Stimulated activated CD4-positive, alpha-beta T cell treated with anti-CD3 and anti-CD28 coated beads, Interleukin-2, amount 100 ng/mL, for 24 hours (primary cell): ENCODE data around the gene ATP12A.
A peak's percentile ranks its signal among the peaks of the same experiment; 100 is the strongest.

ENCODE experiments used
- DNase-seq, 2 donors: peaks; one replicate each; pipeline ENCODE4 v3.0.0-alpha.2; 2020

The ATP12A gene

GRCh38 chr13:24680258-24680920, at the start of gene ATP12A:
Gene ATP12A, plus strand, starts transcription at chr13:24680408. Its CDS starts 336 bp downstream, at chr13:24680744.
- DNase-seq = peak; percentile 31 to 50

- no peak for DNase-seq
Observed at GRCh38 chr13:24630851-24631620, 49.2 kb upstream of the ATP12A start.

GRCh38 chr13:24631922-24632321, 48.3 kb upstream of the ATP12A start:
- no peak for DNase-seq

- DNase-seq = no peak
Observed at GRCh38 chr13:24632382-24633121, 47.7 kb upstream of the ATP12A start.

DNA sequence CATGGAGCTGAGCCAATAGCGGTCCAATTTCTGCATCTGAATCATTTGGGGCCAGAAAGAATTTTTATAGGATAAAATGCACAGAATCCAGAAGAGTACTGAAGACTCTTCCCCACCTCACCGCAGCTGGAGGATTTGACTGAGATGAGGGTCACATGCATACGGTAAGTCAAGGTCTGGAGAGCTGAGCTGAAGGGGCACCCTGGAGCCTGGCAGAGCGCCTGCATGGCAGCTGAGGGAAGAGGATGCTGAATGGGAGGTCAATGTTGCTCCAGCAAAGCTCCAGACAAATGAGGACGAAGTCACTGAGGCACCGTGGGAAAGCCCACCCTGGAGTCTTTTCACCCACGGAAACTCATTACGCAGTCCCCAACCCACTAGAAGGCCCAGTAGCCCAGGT, 43.4 kb upstream of the ATP12A start:
- no peak for DNase-seq

DNA sequence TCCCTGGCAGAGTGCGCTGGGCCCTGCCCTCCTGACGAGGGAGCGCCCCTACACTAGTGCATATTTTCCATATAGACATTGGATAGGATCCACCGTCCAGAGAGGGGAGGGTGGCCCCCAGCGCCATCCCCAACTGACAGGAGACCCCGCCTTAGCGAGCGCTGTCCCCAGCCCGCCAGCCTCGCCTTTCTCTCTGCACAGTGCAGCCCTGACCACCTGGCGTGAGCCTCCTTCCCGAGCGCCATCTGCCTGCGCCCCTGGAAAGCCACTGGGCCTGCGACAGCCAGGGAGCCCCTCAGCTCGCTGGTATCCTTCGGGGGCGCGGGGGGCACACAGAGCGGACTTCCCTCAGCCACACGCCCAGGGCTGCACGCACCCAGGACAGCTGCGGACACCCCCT, 42.1 kb upstream of the ATP12A start:
- DNase-seq = no peak

- no peak for DNase-seq
Observed at GRCh38 chr13:24640752-24641151, 39.5 kb upstream of the ATP12A start.

DNA sequence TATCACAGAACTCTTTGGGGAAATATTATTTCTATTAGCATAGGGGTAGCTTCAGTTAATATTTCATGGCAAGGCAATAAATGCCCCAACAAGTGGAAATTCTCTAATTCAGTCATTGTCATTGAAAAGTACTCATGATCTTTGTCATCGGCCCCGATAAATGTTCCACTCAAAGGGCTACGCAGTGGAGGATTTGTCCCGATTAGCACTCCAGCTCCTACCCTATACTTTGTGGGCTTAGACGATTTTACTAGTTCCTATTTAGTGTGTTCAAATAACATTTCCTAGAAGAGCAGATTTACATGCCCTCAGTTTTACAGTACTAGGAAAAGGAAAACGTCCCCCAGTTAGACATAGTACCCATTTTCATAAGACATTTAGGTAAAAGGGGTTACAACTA, 38.0 kb upstream of the ATP12A start:
- DNase-seq = no peak

- no peak for DNase-seq
Observed at GRCh38 chr13:24644036-24644435, 36.2 kb upstream of the ATP12A start.

DNA sequence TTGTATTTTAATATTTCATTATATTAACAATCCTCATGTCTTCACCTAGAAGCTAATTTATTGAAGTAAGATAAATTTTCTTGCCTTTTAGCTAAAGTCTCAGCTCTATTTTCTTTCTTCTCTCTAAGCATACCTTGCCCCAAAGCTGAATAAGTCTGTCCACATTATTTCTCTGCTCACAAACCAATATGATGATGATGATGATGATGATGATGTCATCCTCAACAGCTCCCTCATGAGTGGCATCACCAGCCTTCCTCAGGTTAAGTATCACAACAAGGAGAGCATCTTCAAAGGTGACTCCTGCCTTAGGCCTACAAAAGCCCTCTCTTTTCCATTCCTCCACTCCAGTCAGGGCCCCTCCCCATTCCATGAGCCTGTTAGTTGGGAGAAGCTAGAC, 31.9 kb upstream of the ATP12A start:
- DNase-seq = no peak

DNA sequence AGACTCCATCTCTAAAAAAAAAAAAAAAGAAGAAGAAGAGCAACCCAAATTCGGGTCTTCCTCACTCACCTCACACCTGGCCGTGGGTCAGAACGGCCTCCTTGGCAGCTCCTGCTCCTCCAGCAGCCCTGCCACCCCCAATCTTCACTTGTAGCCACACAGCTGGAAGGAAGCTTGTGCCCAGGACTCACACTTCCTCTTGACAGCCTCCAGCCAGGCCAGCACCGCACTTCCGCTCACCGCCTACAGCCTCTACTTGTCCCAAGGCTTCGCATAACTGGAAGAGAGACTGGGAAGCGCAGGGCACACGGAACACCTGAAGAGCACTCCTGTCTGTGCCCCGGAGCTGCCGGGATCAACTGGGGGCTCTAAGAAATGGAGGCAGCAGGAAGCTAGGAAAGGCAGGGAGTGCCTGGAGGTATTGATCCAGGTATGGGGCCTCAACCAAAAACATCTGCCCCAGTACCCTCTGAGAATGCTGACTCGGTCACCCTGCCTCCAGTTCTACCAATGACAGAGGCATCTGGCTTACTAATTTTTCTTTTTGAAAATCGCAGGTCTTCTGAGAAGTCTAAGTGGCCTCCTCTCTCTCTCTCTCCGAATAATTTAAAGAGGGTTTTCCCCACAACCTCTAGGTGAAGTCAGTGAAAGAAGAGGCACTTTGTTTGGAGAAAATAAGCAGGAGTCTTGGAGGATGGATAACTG, 31.1 kb upstream of the ATP12A start:
- no peak for DNase-seq

- DNase-seq = no peak
Observed at GRCh38 chr13:24649688-24650043, 30.5 kb upstream of the ATP12A start.

DNA sequence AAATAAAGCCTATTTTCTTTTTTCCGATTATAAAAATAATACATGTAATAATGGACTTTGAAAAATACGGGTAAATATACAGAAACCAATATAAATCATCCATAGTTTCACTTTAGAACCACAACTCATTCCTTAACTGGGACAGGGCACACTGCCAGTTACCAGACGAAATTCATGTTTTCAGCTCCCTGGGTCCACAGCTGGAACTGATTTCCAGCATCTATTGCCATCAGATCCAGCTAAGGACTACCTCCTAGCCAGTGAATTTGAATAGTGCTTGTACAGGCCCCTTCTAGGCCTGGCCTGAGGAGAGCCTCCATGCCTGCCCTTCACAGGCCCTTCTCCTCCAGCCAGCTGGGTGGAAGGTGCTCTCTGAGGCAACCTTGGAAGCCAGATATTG, 30.0 kb upstream of the ATP12A start:
- no peak for DNase-seq

GRCh38 chr13:24651718-24652345, 28.4 kb upstream of the ATP12A start:
- DNase-seq = no peak

- no peak for DNase-seq
Observed at GRCh38 chr13:24652359-24652758, 27.8 kb upstream of the ATP12A start.

DNA sequence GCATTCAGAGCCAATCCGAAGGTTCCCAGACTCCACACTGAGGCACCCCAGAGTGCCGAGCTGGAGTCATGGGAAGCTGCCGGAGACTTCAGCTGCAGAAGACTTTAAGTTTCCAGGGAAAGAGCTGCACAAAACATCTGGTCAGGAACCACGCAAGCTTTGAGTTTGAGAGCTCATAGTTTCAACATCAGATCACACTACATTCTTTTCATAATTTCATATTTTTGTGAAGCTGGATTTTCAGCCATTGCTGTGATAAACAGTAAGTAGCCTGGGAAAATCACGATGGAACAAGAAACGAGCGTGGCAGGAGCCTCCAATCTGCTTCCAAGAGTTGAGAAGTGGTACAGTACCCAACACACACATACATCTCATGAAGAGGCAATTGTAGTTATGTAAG, 25.5 kb upstream of the ATP12A start:
- DNase-seq = no peak

DNA sequence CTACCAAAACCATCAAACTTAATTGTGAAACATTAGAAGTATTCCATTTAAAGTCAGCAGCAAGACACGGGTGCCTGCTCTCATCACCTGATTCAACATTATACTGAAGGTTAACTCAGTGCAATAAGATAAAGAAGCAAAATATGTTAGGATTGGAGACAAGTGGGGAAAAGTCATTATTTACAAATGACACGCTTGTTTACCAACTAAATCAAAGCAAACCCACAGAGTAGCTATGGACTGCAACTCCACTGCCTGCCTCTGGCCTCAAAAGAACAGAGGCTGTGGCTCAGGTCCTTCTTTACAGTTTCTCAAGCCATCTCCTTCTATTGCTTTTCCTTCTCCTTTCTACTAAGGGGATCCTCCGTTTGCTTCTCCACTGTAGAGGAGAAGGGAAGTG, 21.0 kb upstream of the ATP12A start:
- no peak for DNase-seq

GRCh38 chr13:24660023-24660741, 20.0 kb upstream of the ATP12A start:
- DNase-seq = no peak

DNA sequence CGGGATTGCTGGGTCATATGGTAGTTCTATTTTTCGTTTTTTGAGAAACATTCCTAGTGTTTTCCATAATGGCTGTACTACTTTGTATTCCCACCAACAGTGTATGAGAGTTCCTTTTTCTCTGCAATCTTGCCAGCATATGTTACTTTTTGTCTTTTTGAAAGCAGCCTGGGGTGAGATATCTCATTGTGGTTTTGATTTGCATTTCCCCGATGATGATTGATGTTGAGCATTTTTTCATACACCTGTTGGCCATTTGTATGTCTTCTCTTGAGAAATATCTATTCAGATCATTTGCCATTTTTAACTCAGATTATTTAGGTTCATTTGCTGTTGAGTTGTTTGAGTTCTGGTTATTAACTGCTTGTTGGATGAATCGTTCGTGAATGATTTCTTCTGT, 18.5 kb upstream of the ATP12A start:
- DNase-seq = no peak

DNA sequence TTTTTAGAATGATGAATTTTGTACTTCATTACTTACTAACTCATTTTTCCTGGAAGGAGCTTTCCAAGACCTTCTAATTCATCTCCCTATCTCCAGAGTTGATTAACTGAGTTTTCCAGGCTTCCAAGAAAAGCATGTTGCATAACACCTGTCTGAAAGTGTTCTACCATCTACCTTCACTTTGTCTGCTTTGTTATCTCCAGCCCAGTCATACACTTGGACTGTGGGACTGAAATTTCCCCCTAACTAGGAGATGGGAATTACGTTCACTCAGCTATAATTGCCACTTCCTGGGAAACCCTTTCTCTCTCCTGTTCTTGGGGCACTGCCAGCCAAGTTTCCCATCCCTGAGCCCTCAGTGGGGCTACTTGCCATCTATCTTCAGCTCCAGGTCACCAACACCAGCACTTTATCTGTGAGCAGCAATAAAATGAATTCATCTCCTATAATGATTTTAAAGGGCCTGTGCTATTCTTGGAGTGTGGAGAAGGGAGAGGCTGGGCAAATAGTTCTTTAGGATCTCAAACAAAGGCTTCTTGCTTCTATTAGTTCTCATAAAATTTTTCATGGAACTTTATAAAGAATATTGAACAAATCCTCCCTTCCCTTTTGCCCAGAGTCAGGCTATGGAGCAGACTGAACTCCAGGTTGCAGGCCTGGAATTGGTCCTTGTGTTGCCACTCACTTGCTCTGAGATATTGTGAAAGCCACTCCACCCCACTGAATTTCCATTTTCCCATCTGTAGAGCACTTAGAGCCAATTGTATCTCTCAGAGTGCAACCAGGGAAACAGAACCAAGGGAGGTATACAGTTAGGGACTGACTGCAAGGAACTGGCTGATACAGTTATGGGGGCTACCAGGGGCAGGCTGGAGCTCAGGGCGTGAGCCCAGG, 17.8 kb upstream of the ATP12A start:
- no peak for DNase-seq

GRCh38 chr13:24663089-24663395, 17.2 kb upstream of the ATP12A start:
- DNase-seq = no peak
